ENCODE results near the gene HAAO. TPM values are rescaled to one million over a fixed set of nuclear protein-coding genes. Genes with fewer than 3 reads are reported as not detected.

Gene HAAO
- total and polyA plus RNA-seq, 2 experiments from 2014 or later: 2.6 to 3.2 TPM

GRCh38 chr2:42777883-42778805 is 14.2 kb downstream of the HAAO start:
- Histone ChIP-seq H3K36me3 (ENCODE audit: insufficient read depth) (peaks cover 26% of the 10 kb centered on the region), H4K20me1 (replicated peaks; ENCODE audit: insufficient read depth) (no peaks in the 10 kb centered on the region), H3K4me1 (ENCODE audit: insufficient read depth) (peaks cover 16% of the 10 kb centered on the region), H2AFZ (no peak overlapping the region), H3K9me2 (ENCODE audit: insufficient read depth) (no peaks in the 10 kb centered on the region), H3K27me3 (ENCODE audit: insufficient read depth) (no peaks in the 10 kb centered on the region), H3K4me3 (no peak overlapping the region), H3K27ac (ENCODE audit: low read depth) (no peak overlapping the region), H3K79me2 (replicated peaks; ENCODE audit: insufficient read depth) (no peaks in the 10 kb centered on the region), H3F3A (replicated peaks; ENCODE audit: low read depth) (0 out of 2 replicates have a peak, but pooled peaks cover 4% of the 10 kb centered on the region), H3K4me2 (no peak overlapping the region)
- Mint-ChIP-seq H3K4me1 (peaks cover 11% of the 10 kb centered on the region), H3K4me3 (no peak overlapping the region), H3K9me3 (peaks cover 69% of the 10 kb centered on the region), H3K36me3 (ENCODE audit: low read depth) (peaks cover 64% of the 10 kb centered on the region), H3K27me3 (ENCODE audit: insufficient read depth, low read depth, poor library complexity) (peaks cover 4% of the 10 kb centered on the region), H3K27ac (no peak overlapping the region)
- TF ChIP-seq EZH2 (IDR thresholded peaks at IDR 0.05; ENCODE audit: low read depth, unreplicated experiment) (no peak), POLR2AphosphoS5 (IDR thresholded peaks at IDR 0.05; ENCODE audit: low read depth) (no peak), STAT1 (IDR thresholded peaks at IDR 0.05; ENCODE audit: unreplicated experiment) (no peak), JUNB (IDR thresholded peaks at IDR 0.05; ENCODE audit: unreplicated experiment) (no peak), NANOG (IDR thresholded peaks at IDR 0.05; ENCODE audit: borderline replicate concordance) (no peak), ZNF462 (CRISPR knock-in tag; IDR thresholded peaks at IDR 0.05) (no peak), ZNF114 (CRISPR knock-in tag; IDR thresholded peaks at IDR 0.05) (no peak), CTCF (conservative IDR thresholded peaks at IDR 0.05; ENCODE audit: low read depth in 2 of 2) (no peak), ETS1 (IDR thresholded peaks at IDR 0.05) (no peak), REST (IDR thresholded peaks at IDR 0.05; ENCODE audit: unreplicated experiment) (no peak), ZNF331 (CRISPR knock-in tag; IDR thresholded peaks at IDR 0.05; ENCODE audit: low read depth) (no peak), CREB1 (CRISPR knock-in tag; IDR thresholded peaks at IDR 0.05; ENCODE audit: low read depth) (no peak), EZH2phosphoT487 (IDR thresholded peaks at IDR 0.05; ENCODE audit: unreplicated experiment) (no peak)
- DNase-seq (ENCODE audit: low spot score) (peak; percentile 46), ATAC-seq (no peak)
